Activated T-cell treated with anti-CD3 and anti-CD28 coated beads, Interleukin-2, amount 50 U/mL, for 4 hours (primary cell): ENCODE results near the gene SMARCC1. TPM values are rescaled to one million over a fixed set of nuclear protein-coding genes. Genes with fewer than 3 reads are reported as not detected.
"Not testable (repeated sequence)": the region's sequence is repeated elsewhere in the genome, so short reads cannot be mapped to it uniquely, and the experiment has no call there.

Experiments used
- ATAC-seq, 2 donors: fragments of 200-7000 bp; cut with Tn5 transposase; one replicate each; pipeline ENCODE4 v1.10.0; 2021
- DNase-seq: peaks from one replicate; pipeline ENCODE4 v3.0.0-alpha.2; 2020
- H3K27me3 Mint-ChIP-seq: one replicate; pipeline ENCODE4 v1.8.0; 2021; ENCODE audit warnings: low read depth, mixed read lengths
- H3K36me3 Mint-ChIP-seq: one replicate; pipeline ENCODE4 v1.8.0; 2022; ENCODE audit warnings: mixed read lengths; ENCODE audit not compliant: insufficient read depth
- H3K4me1 Mint-ChIP-seq: one replicate; pipeline ENCODE4 v1.8.0; 2021; ENCODE audit warnings: low read depth, mixed read lengths
- H3K4me3 Mint-ChIP-seq: one replicate; pipeline ENCODE4 v1.8.0; 2021; ENCODE audit warnings: mild to moderate bottlenecking, moderate library complexity, mixed read lengths
- H3K9me3 Mint-ChIP-seq: one replicate; pipeline ENCODE4 v1.8.0; 2021; ENCODE audit warnings: mixed read lengths
- total RNA-seq, 3 donors: library from RNA; stranded (reverse); gene quantifications; one replicate each; pipeline ENCODE4 v1.2.1, GENCODE V29; 2021

The SMARCC1 gene
- total RNA-seq, 3 donors from 2014 or later, result 105 to 125 (median 106) TPM

GRCh38 chr3:47783673-47784072 lies 2.0 kb upstream of the SMARCC1 start:
- H3K4me3 Mint-ChIP-seq, result no peak overlapping the region
- no peak for DNase-seq
- peaks cover 22% of the 10 kb centered on the region for H3K4me1 Mint-ChIP-seq
- no peaks in the 10 kb centered on the region for H3K9me3 Mint-ChIP-seq
- no peaks in the 10 kb centered on the region for H3K27me3 Mint-ChIP-seq
- H3K36me3 Mint-ChIP-seq, result peaks cover 2% of the 10 kb centered on the region
- no peak for ATAC-seq

- ATAC-seq, result peak in 1 of 2 donors; percentile 22
Observed at GRCh38 chr3:47782446-47783308, 984 bp upstream of the SMARCC1 start.

DNA sequence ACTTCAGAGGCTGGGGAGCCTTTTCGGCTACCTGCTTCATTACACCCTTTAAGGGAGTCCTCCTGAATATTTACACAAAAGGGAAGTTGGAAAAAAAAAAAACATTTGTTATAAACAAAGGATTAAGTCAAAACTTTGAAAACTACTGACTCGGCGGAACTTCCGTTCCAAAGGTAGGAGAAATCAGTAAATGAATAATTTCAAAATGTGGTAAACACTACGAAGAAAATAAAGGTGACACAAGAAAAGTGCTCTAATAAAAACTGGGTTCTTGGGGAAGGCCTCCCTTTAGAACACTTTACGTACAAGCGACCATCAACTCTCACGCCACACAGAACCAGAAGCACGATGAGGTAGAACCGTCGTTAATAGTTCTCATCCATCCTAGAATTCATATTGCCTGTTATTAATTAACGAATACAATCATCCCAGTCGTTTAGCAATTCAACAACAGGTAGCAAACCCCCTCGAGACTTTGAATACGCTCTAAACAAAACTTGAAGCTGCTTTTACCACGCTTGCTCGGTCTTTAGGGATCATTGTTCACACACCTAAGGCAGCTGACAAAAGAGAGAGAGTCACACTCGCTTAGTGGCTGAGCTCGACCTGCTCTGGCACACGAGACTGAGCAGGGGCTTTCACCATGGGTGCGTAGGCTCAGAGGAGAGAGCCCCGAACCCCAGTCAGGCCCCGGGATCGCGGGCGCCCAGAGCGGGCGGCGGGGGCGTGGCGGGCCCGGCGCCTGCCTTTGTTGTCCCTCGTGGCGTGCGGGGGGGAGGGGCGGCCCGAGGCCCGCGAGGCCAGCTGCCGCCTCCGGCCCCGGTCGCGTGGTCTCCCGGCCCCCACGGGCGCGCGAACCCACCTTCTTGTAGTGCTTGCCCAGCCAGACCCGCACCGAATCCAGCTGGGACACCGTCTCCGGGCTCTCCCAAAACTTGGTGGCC lies 680 bp downstream of the SMARCC1 start:
- Mint-ChIP-seq H3K4me1 (peaks cover 24% of the 10 kb centered on the region), H3K36me3 (peaks cover 2% of the 10 kb centered on the region), H3K27me3 (no peaks in the 10 kb centered on the region), H3K9me3 (no peaks in the 10 kb centered on the region), H3K4me3 (peak overlapping the region; percentile 93)
- ATAC-seq (peak; percentile 52 to 58), DNase-seq (peak; percentile 53)

More at GRCh38 chr3:47782446-47783308, 984 bp upstream of the SMARCC1 start:
- no peaks in the 10 kb centered on the region for H3K27me3 Mint-ChIP-seq
- no peak for DNase-seq
- no peaks in the 10 kb centered on the region for H3K9me3 Mint-ChIP-seq
- H3K4me3 Mint-ChIP-seq, result peak overlapping the region; percentile 93
- peaks cover 21% of the 10 kb centered on the region for H3K4me1 Mint-ChIP-seq
- H3K36me3 Mint-ChIP-seq, result peaks cover 2% of the 10 kb centered on the region

DNA sequence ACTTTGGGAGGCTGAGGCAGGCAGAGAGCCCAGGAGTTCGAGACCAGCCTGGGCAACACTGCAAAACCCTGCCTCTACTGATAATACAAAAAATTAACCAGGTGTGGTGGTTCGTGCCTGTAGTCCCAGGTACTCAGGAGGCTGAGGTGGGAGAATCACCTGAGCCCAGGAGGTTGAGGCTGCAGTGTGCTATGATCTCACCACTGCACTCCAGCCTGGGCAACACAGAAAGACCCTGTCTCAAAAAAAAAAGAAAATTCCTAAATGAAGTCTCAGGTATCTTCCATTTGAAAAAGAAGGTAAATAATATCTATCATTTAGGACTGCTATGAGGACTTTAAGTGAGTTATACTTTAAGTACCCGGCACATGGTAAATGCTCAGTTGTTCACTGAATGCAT lies 2.9 kb downstream of the SMARCC1 start:
- no peaks in the 10 kb centered on the region for H3K27me3 Mint-ChIP-seq
- no peak for DNase-seq
- ATAC-seq, result no peak
- peaks cover 5% of the 10 kb centered on the region for H3K36me3 Mint-ChIP-seq
- no peak overlapping the region for H3K4me3 Mint-ChIP-seq
- no peaks in the 10 kb centered on the region for H3K9me3 Mint-ChIP-seq
- peaks cover 33% of the 10 kb centered on the region for H3K4me1 Mint-ChIP-seq

GRCh38 chr3:47772788-47773187 lies 8.9 kb downstream of the SMARCC1 start:
- H3K4me3 Mint-ChIP-seq, result no peak overlapping the region
- no peak for DNase-seq
- H3K27me3 Mint-ChIP-seq, result no peaks in the 10 kb centered on the region
- ATAC-seq, result no peak
- no peaks in the 10 kb centered on the region for H3K9me3 Mint-ChIP-seq
- H3K4me1 Mint-ChIP-seq, result peaks cover 16% of the 10 kb centered on the region
- peaks cover 16% of the 10 kb centered on the region for H3K36me3 Mint-ChIP-seq

DNA sequence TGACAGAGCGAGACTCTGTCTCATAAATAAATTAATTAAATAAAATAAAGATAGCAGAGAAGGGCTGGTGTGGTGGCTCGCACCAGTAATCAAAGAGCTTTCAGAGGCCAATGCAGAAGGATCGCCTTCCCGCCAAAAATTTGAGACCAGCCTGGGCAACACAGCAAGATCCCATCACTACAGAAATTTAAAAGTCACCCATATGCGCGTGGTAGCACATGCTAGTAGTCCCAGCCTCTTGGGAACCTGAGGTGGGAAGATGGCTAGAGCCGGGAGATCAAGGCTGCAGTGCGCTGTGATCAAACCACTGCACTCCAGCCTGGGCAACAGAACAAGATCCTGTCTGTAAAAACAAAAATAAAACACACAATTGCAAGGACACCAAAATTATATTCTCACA lies 9.6 kb downstream of the SMARCC1 start:
- H3K4me3 Mint-ChIP-seq, result no peak overlapping the region
- no peaks in the 10 kb centered on the region for H3K9me3 Mint-ChIP-seq
- no peak for ATAC-seq
- peaks cover 16% of the 10 kb centered on the region for H3K36me3 Mint-ChIP-seq
- DNase-seq, result no peak
- no peaks in the 10 kb centered on the region for H3K27me3 Mint-ChIP-seq
- H3K4me1 Mint-ChIP-seq, result peaks cover 16% of the 10 kb centered on the region

DNA sequence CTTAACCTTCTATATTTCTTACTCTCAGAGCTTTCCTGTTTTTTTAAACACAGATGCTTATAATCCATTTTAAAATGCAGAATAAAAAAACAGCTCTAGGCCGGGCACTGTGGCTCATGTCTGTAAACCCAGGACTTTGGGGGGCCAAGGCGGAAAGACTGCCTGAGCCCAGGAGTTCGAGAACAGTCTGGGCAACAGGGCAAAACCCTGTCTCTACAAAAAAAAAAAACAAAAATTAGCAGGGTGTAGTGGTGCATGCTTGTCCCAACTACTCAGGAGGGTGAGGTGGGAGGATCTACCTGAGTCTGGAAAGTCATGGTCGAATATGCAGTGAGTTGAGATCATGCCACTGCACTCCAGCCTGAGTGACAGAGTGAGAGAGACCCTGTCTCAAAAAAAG lies 15.5 kb downstream of the SMARCC1 start:
- Mint-ChIP-seq H3K36me3 (peaks cover 10% of the 10 kb centered on the region), H3K4me3 (no peak overlapping the region), H3K4me1 (peaks cover 9% of the 10 kb centered on the region), H3K27me3 (no peaks in the 10 kb centered on the region), H3K9me3 (no peaks in the 10 kb centered on the region)
- ATAC-seq (no peak), DNase-seq (no peak)

GRCh38 chr3:47762233-47762632 lies 19.5 kb downstream of the SMARCC1 start:
- H3K27me3 Mint-ChIP-seq, result no peaks in the 10 kb centered on the region
- DNase-seq (no peak), ATAC-seq (no peak)
- H3K4me3 Mint-ChIP-seq, result no peak overlapping the region
- H3K9me3 Mint-ChIP-seq, result no peaks in the 10 kb centered on the region
- peaks cover 4% of the 10 kb centered on the region for H3K36me3 Mint-ChIP-seq
- H3K4me1 Mint-ChIP-seq, result peaks cover 5% of the 10 kb centered on the region

DNA sequence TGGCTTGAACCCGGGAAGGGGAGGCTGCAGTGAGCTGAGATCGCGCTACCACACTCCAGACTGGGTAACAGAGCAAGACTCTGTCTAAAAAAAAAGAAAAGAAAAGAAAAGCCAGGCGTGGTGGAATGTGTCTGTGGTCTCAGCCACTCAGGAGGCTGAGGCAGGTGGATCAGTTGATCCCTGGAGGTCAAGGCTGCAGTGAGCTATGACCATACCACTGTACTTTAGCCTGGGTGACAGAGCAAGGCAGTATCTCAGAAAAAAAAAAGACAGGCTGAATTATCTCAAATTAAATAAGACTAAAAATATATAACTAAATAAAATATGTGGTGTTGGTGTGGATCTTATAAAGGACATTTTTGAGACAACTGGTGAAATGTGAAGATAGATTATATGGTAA lies 20.6 kb downstream of the SMARCC1 start:
- Mint-ChIP-seq H3K36me3 (peaks cover 9% of the 10 kb centered on the region), H3K27me3 (no peaks in the 10 kb centered on the region), H3K4me1 (peaks cover 5% of the 10 kb centered on the region), H3K4me3 (no peak overlapping the region), H3K9me3 (no peaks in the 10 kb centered on the region)
- DNase-seq (no peak), ATAC-seq (no peak)

GRCh38 chr3:47760207-47760606 lies 21.5 kb downstream of the SMARCC1 start:
- H3K27me3 Mint-ChIP-seq, H3K4me1 Mint-ChIP-seq, DNase-seq, ATAC-seq, H3K9me3 Mint-ChIP-seq, H3K4me3 Mint-ChIP-seq, H3K36me3 Mint-ChIP-seq: not testable (repeated sequence)

- Mint-ChIP-seq H3K4me1 (peaks cover 5% of the 10 kb centered on the region), H3K4me3 (no peak overlapping the region), H3K36me3 (peaks cover 7% of the 10 kb centered on the region)
Observed at GRCh38 chr3:47758261-47759025, 23.2 kb downstream of the SMARCC1 start.

DNA sequence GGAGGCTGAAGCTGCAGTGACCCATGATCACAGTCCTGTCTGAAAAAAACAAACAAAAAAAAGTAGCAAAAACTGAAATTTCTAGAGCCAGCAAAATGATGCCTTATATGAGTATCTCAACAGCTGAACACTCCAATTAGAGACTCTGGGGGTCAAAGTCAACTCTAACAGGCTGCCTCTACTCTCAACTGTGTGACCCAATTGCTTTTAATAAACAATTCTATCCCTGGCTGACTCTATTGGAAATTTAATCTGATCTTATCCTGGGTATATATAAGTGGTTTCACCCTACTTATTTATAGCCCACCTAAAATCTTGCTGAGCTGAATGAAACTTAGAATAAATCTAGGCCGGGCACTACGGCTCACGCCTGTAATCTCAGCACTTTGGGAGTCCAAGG lies 29.0 kb downstream of the SMARCC1 start:
- Mint-ChIP-seq H3K36me3 (peaks cover 14% of the 10 kb centered on the region), H3K9me3 (no peaks in the 10 kb centered on the region), H3K27me3 (no peaks in the 10 kb centered on the region), H3K4me3 (no peak overlapping the region), H3K4me1 (peaks cover 2% of the 10 kb centered on the region)
- DNase-seq (no peak), ATAC-seq (no peak)

More at GRCh38 chr3:47758261-47759025, 23.2 kb downstream of the SMARCC1 start:
- no peaks in the 10 kb centered on the region for H3K9me3 Mint-ChIP-seq
- DNase-seq, result no peak
- no peaks in the 10 kb centered on the region for H3K27me3 Mint-ChIP-seq
- ATAC-seq, result no peak

GRCh38 chr3:47750811-47751354 lies 30.8 kb downstream of the SMARCC1 start:
- not testable (repeated sequence) for H3K9me3 Mint-ChIP-seq, ATAC-seq, H3K27me3 Mint-ChIP-seq, H3K36me3 Mint-ChIP-seq, H3K4me3 Mint-ChIP-seq, DNase-seq, H3K4me1 Mint-ChIP-seq

DNA sequence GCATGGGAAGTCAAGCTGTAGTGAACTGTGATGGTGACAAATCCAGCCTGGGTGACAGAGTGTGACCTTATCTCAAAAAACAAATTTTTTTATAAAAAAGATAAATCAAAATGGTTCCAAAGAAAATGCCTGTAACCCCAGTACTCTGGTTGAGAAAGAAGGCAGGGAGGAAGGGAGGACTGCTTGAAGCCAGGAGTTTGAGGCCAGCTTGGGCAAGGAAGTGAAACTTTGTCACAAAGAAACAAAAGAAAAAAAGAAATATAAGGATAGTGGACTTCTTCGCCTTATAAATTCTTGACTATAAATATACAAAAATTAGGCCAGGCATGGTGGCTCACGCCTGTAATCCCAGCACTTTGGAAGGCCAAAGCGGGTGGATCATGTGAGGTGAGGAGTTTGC lies 34.1 kb downstream of the SMARCC1 start:
- no peak for ATAC-seq
- Mint-ChIP-seq H3K4me3 (no peak overlapping the region), H3K9me3 (no peaks in the 10 kb centered on the region), H3K4me1 (peaks cover 5% of the 10 kb centered on the region), H3K36me3 (peaks cover 13% of the 10 kb centered on the region), H3K27me3 (no peaks in the 10 kb centered on the region)
- no peak for DNase-seq
